Naive thymus-derived CD8-positive, alpha-beta T cell (primary cell): Measurements from ENCODE around the gene FAM8A1. TPM values are rescaled to one million over a fixed set of nuclear protein-coding genes. Genes with fewer than 3 reads are reported as not detected.

Experiments
- ATAC-seq, 2 donors: fragments of 150-1000 bp; cut with Tn5 transposase in 1 of 2; sonication (Bioruptor Pico), chemical (Tn5 transposase) in 1 of 2; 1 replicate in 1 of 2; 2 replicates in 1 of 2; pipeline ENCODE4 v1.10.0; 2021; ENCODE audit warnings: mild to moderate bottlenecking in 2 of 2, moderate library complexity in 2 of 2
- POLR2A ChIA-PET: fragments of 350-600 bp; sonication (Branson Sonifier 250); formaldehyde crosslinking; loops from one replicate; lab custom pipeline; 2021; ENCODE audit warnings: antibody characterized with exemption; lab: Charles Lee
- DNase-seq, 10 donors: peaks; one replicate each; pipeline versions ENCODE4 v3.0.0 to v3.0.0-alpha.2; 2020 to 2022
- H3K27ac Mint-ChIP-seq, 10 donors: one replicate each; pipeline ENCODE4 v1.8.0; 2020 to 2022; ENCODE audit warnings: mild to moderate bottlenecking in 10 of 10, mixed read lengths in 10 of 10, moderate library complexity in 4 of 10, inconsistent platforms in 1 of 10
- H3K27me3 Mint-ChIP-seq, 5 donors: one replicate each; pipeline ENCODE4 v1.8.0; 2021 to 2022; ENCODE audit warnings: mixed read lengths in 5 of 5
- H3K36me3 Mint-ChIP-seq, 3 donors: one replicate each; pipeline ENCODE4 v1.8.0; 2020 to 2022; ENCODE audit warnings: mixed read lengths in 3 of 3, mild to moderate bottlenecking in 2 of 3, inconsistent platforms in 1 of 3
- H3K4me1 Mint-ChIP-seq, 4 donors: one replicate each; pipeline ENCODE4 v1.8.0; 2021 to 2022; ENCODE audit warnings: mixed read lengths in 4 of 4
- H3K4me3 Mint-ChIP-seq, 10 donors: one replicate each; pipeline ENCODE4 v1.8.0; 2020 to 2022; ENCODE audit warnings: mild to moderate bottlenecking in 10 of 10, mixed read lengths in 10 of 10, moderate library complexity in 6 of 10, inconsistent platforms in 1 of 10
- H3K9me3 Mint-ChIP-seq, 9 donors: one replicate each; pipeline ENCODE4 v1.8.0; 2020 to 2022; ENCODE audit warnings: mixed read lengths in 9 of 9, mild to moderate bottlenecking in 3 of 9, inconsistent platforms in 1 of 9, moderate library complexity in 1 of 9
- polyA plus RNA-seq, 3 donors: library from polyadenylated mRNA; unstranded; fragments of 300-500 nt; fragmentation: Illumina TruSeq; gene quantifications; one replicate each; pipeline ENCODE4 v1.2.3, GENCODE V29; 2021
- total RNA-seq, 8 experiments: library from RNA in 2 of 8; stranded (reverse) in 2 of 8; gene quantifications; one replicate each; pipeline ENCODE4 v1.2.3 and lab custom pipeline; 2021 to 2026

FAM8A1 gene
- total and polyA plus RNA-seq, 5 experiments from 2014 or later = 4.8 to 24.6 (median 5.6) TPM

DNA sequence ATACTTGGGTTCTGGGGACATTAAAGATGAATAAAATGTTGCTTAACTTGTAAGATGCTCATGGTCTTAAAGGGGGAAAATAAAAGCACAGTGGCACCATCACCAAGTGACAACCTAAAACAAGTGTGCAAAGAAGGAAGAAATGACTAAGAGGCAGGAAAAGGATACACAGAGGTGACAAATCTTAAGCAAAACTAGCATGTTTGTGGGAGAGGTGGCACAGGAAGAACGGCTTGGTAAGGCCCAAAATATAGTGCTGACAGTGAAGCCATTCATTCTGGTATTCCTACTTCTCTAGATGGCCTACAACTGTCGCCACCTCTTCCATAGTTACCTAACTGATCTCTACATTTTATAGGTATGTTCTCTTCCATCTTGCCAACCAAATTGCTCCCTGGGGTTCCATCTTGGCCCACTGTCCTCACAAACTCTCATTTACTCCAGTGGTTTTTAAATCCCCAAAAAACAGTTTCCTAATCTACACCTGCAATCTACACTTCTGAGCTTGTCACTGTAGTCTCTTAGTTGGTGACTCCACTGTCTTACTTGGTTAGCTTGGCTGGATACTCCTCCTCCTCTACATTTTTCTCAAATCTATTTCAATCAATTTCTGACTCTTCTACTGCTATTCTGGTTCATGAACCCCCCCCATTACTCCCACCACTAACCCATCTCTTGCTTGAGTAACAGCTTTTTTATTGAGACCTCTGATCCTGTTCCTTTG is 33.5 kb downstream of the FAM8A1 start:
- H3K4me1 Mint-ChIP-seq = peaks cover 19 to 60% (median 57%) of the 10 kb centered on the region in 4 donors

GRCh38 chr6:17635568-17635967 is 35.5 kb downstream of the FAM8A1 start:
- Mint-ChIP-seq H3K27me3 (no peaks in the 10 kb centered on the region), H3K4me1 (peaks cover 16 to 48% (median 42%) of the 10 kb centered on the region in 4 donors), H3K27ac (peak overlapping the region in 9 of 10 donors; percentile 12 to 80 (median 61)), H3K4me3 (peak overlapping the region in 1 of 10 donors; percentile 30), H3K9me3 (no peaks in the 10 kb centered on the region), H3K36me3 (peaks cover 13 to 73% (median 16%) of the 10 kb centered on the region in 3 donors)
- no peak for DNase-seq
- POLR2A ChIA-PET = interaction anchor here (0.5 to 0.7 kb wide), 2 partner anchors 75 to 1397 kb away, joined by 4 to 5 read pairs; partner anchors contain the start of gene GMPR
- ATAC-seq = no peak

More for the DNA sequence above, 33.5 kb downstream of the FAM8A1 start:
- DNase-seq (peak in 4 of 10 donors; percentile 1 to 37 (median 20)), ATAC-seq (peak; percentile 61 to 63)
- H3K27ac Mint-ChIP-seq = peak overlapping the region; percentile 27 to 87 (median 69)
- no peaks in the 10 kb centered on the region for H3K27me3 Mint-ChIP-seq
- H3K9me3 Mint-ChIP-seq = no peaks in the 10 kb centered on the region
- H3K36me3 Mint-ChIP-seq = peaks cover 10 to 75% (median 19%) of the 10 kb centered on the region in 3 donors
- peak overlapping the region in 9 of 10 donors; percentile 27 to 70 (median 57) for H3K4me3 Mint-ChIP-seq
- POLR2A ChIA-PET = interaction anchor here (1.0 kb wide), 2 partner anchors 33 kb away, joined by 3 to 4 read pairs; partner anchors contain the start of gene FAM8A1

DNA sequence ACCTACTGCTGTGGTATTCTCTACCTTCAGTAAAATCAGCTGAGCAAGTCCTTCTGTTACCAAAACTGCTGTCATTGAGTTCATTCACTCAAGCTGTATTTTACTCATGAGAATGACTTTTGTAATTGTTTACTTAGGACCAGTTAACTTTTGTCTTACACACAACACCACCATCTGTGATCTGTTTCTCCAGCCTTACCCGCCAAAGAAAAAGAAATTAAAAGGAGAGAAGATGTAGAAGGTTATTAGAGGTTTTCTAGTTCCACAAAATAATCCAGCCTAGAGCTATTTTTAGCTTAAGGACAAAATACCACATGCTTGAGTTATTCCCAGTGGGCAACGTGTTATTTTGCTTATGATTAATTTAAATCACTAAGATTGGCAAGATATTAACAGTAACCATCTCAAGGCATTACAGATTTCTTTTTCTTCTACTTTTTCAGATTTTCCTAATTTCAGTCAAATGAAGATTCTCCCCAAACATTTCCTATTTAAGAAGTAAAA is 38.2 kb downstream of the FAM8A1 start:
- Mint-ChIP-seq H3K9me3 (no peaks in the 10 kb centered on the region), H3K4me1 (peaks cover 11 to 31% (median 24%) of the 10 kb centered on the region in 4 donors), H3K27me3 (no peaks in the 10 kb centered on the region), H3K36me3 (peaks cover 17 to 80% (median 20%) of the 10 kb centered on the region in 3 donors), H3K4me3 (no peak overlapping the region), H3K27ac (peak overlapping the region in 7 of 10 donors; percentile 3 to 67 (median 48))
- POLR2A ChIA-PET = interaction anchor here (0.6 kb wide), 1 partner anchor 36 kb away, joined by 3 read pairs; no protein-coding TSS in a partner anchor
- no peak for DNase-seq
- no peak for ATAC-seq

- POLR2A ChIA-PET = no interaction called here
- ATAC-seq (no peak), DNase-seq (no peak)
- Mint-ChIP-seq H3K9me3 (no peaks in the 10 kb centered on the region), H3K27me3 (no peaks in the 10 kb centered on the region), H3K4me3 (no peak overlapping the region), H3K36me3 (peaks cover 24 to 95% (median 28%) of the 10 kb centered on the region in 3 donors), H3K27ac (peak overlapping the region in 4 of 10 donors; percentile 26 to 71 (median 46)), H3K4me1 (peaks cover 3 to 13% (median 8%) of the 10 kb centered on the region in 4 donors)
Measured at GRCh38 chr6:17640477-17640917, 40.4 kb downstream of the FAM8A1 start.

- Mint-ChIP-seq H3K4me1 (peaks cover 3 to 16% (median 10%) of the 10 kb centered on the region in 4 donors), H3K27ac (no peak overlapping the region), H3K36me3 (peaks cover 9 to 82% (median 19%) of the 10 kb centered on the region in 3 donors), H3K9me3 (no peaks in the 10 kb centered on the region), H3K27me3 (no peaks in the 10 kb centered on the region), H3K4me3 (no peak overlapping the region)
- POLR2A ChIA-PET = no interaction called here
- ATAC-seq (no peak), DNase-seq (no peak)
Measured at GRCh38 chr6:17648745-17649144, 48.6 kb downstream of the FAM8A1 start.

GRCh38 chr6:17650656-17651309 is 50.7 kb downstream of the FAM8A1 start:
- no peak for ATAC-seq
- Mint-ChIP-seq H3K36me3 (peaks cover 9 to 84% (median 15%) of the 10 kb centered on the region in 3 donors), H3K27ac (peak overlapping the region in 5 of 10 donors; percentile 10 to 71 (median 43)), H3K9me3 (no peaks in the 10 kb centered on the region), H3K4me1 (peaks cover 6 to 16% (median 10%) of the 10 kb centered on the region in 4 donors), H3K4me3 (no peak overlapping the region), H3K27me3 (no peaks in the 10 kb centered on the region)
- POLR2A ChIA-PET = no interaction called here
- DNase-seq = no peak

GRCh38 chr6:17653198-17653882 is 53.2 kb downstream of the FAM8A1 start:
- Mint-ChIP-seq H3K27ac (peak overlapping the region in 2 of 10 donors; percentile 4 to 67), H3K4me3 (no peak overlapping the region), H3K9me3 (no peaks in the 10 kb centered on the region), H3K4me1 (peaks cover 6 to 25% (median 12%) of the 10 kb centered on the region in 4 donors), H3K27me3 (no peaks in the 10 kb centered on the region), H3K36me3 (peaks cover 9 to 81% (median 17%) of the 10 kb centered on the region in 3 donors)
- POLR2A ChIA-PET = interaction anchor here (0.7 kb wide), 1 partner anchor 501 kb away, joined by 4 read pairs; the partner anchor contains the start of gene TPMT
- DNase-seq (no peak), ATAC-seq (no peak)

DNA sequence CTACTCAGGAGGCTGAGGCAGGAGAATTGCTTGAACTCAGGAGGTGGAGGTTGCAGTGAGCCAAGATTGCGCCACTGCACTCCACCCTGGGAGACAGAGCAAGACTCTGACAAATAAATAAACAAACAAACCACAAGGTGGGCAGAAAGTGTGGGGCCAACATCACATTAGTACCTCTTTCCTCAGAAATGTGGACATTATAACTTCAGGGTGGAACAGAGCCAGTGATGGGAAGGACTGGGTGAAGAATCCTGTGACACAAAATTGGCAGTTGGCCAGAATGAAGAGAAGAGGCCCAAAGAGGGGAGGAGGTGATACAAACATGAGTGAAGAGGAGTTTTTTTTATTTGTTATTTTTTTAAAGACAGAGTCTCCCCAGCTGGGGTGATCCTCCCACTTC is 56.0 kb downstream of the FAM8A1 start:
- POLR2A ChIA-PET = no interaction called here
- H3K27me3 Mint-ChIP-seq = no peaks in the 10 kb centered on the region
- H3K36me3 Mint-ChIP-seq = peaks cover 3 to 84% (median 25%) of the 10 kb centered on the region in 3 donors
- H3K9me3 Mint-ChIP-seq = no peaks in the 10 kb centered on the region
- H3K4me1 Mint-ChIP-seq = peaks cover 0 to 18% (median 8%) of the 10 kb centered on the region in 4 donors
- DNase-seq (no peak), ATAC-seq (no peak)
- H3K4me3 Mint-ChIP-seq = no peak overlapping the region
- H3K27ac Mint-ChIP-seq = peak overlapping the region in 3 of 10 donors; percentile 10 to 74 (median 57)

- H3K9me3 Mint-ChIP-seq = no peaks in the 10 kb centered on the region
- POLR2A ChIA-PET = no interaction called here
Measured at GRCh38 chr6:17656644-17657043, 56.5 kb downstream of the FAM8A1 start.

More at GRCh38 chr6:17656644-17657043, 56.5 kb downstream of the FAM8A1 start:
- H3K27ac Mint-ChIP-seq = peak overlapping the region in 2 of 10 donors; percentile 12 to 57
- DNase-seq (no peak), ATAC-seq (no peak)
- H3K27me3 Mint-ChIP-seq = no peaks in the 10 kb centered on the region
- H3K4me1 Mint-ChIP-seq = peaks cover 0 to 18% (median 10%) of the 10 kb centered on the region in 4 donors
- H3K36me3 Mint-ChIP-seq = peaks cover 3 to 88% (median 28%) of the 10 kb centered on the region in 3 donors
- no peak overlapping the region for H3K4me3 Mint-ChIP-seq
